ENCODE data around the gene ZNF19.
A peak's percentile ranks its signal among the peaks of the same experiment; 100 is the strongest.
"Not testable (repeated sequence)": the region's sequence is repeated elsewhere in the genome, so short reads cannot be mapped to it uniquely, and the experiment has no call there.

Gene ZNF19

GRCh38 chr16:71513302-71513701 is 24.2 kb upstream of the ZNF19 start:
- no peak for FAIRE-seq
- TF ChIP-seq POLR2A (IDR thresholded peaks at IDR 0.05; ENCODE audit: low read depth, low read length) (no peak), TAF1 (IDR thresholded peaks at IDR 0.05; ENCODE audit: borderline replicate concordance, low read depth, low read length) (no peak), POLR2AphosphoS5 (IDR thresholded peaks at IDR 0.05; ENCODE audit: low read depth, low read length) (no peak)

DNA sequence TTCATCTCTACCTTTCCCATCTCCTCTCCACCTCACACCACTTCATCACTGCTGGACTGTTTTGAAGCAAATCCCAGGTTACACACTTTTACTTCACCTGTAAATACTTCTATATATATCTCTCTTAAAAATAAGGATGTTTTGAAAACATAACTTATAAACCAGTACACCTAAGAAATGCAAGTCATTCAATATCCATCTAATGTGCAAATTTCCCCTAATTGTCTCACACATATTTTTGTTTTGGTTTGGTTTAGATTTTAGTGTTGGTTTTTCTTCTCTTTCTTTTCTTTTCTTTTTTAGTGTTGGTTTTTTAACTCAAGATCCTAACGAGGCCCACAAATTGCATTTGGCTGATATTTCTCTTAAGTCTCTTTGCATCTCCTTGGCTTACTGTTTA is 17.9 kb upstream of the ZNF19 start:
- FAIRE-seq (no peak), DNase-seq (ENCODE audit: insufficient read length) (no peak)
- TF ChIP-seq TAF1 (IDR thresholded peaks at IDR 0.05; ENCODE audit: borderline replicate concordance, low read depth, low read length), result no peak
- TF ChIP-seq POLR2AphosphoS5 (IDR thresholded peaks at IDR 0.05; ENCODE audit: low read depth, low read length), result no peak
- TF ChIP-seq POLR2A (IDR thresholded peaks at IDR 0.05; ENCODE audit: low read depth, low read length), result no peak

More at GRCh38 chr16:71513302-71513701, 24.2 kb upstream of the ZNF19 start:
- no peak for DNase-seq (ENCODE audit: insufficient read length)

- TF ChIP-seq POLR2A (IDR thresholded peaks at IDR 0.05; ENCODE audit: low read depth, low read length) (no peak), POLR2AphosphoS5 (IDR thresholded peaks at IDR 0.05; ENCODE audit: low read depth, low read length) (no peak), TAF1 (IDR thresholded peaks at IDR 0.05; ENCODE audit: borderline replicate concordance, low read depth, low read length) (no peak)
- DNase-seq (ENCODE audit: insufficient read length) (no peak), FAIRE-seq (no peak)
Observed at GRCh38 chr16:71504901-71505300, 15.8 kb upstream of the ZNF19 start.

DNA sequence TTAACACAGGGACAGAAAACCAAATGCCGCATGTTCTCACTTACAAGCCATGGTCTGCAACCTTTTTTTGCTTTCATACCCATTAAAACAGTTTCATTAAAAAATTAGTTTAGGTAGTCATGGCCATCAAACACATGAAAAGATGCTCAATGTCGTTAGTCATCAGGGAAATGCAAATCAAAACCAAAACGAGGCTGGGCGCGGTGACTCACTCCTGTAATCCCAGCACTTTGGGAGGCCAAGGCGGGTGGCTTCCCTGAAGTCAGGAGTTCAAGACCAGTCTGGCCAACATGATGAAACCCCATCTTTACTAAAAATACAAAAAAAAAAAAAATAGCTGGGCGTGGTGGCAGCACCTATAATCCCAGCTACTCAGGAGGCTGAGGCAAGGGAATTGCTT is 14.9 kb upstream of the ZNF19 start:
- not testable (repeated sequence) for FAIRE-seq; DNase-seq (ENCODE audit: insufficient read length)

- FAIRE-seq, result no peak
- DNase-seq (ENCODE audit: insufficient read length), result no peak
- TF ChIP-seq TAF1 (IDR thresholded peaks at IDR 0.05; ENCODE audit: borderline replicate concordance, low read depth, low read length) (no peak), POLR2A (IDR thresholded peaks at IDR 0.05; ENCODE audit: low read depth, low read length) (no peak), POLR2AphosphoS5 (IDR thresholded peaks at IDR 0.05; ENCODE audit: low read depth, low read length) (no peak)
Observed at GRCh38 chr16:71501547-71501946, 12.4 kb upstream of the ZNF19 start.

DNA sequence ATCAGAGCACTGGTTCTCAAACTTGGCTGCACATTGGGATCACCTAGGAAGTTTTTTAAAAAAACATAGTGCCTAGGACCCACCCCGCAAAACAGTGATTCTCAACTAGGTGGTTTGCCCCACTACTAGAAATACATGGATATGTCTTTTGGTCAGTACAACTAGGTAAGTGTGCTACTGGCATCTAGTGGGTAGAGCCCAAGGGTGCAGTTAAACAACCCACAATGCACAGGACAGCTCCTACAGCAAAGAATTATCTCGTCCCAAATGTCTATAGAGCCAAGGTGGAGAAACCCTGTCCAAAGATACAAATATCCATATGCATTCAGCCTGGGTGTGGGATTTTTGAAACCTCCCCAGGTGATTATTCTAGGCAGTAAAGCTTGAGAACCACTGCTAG is 11.8 kb upstream of the ZNF19 start:
- TF ChIP-seq POLR2AphosphoS5 (IDR thresholded peaks at IDR 0.05; ENCODE audit: low read depth, low read length) (no peak), TAF1 (IDR thresholded peaks at IDR 0.05; ENCODE audit: borderline replicate concordance, low read depth, low read length) (no peak), POLR2A (IDR thresholded peaks at IDR 0.05; ENCODE audit: low read depth, low read length) (no peak)
- no peak for FAIRE-seq
- DNase-seq (ENCODE audit: insufficient read length), result no peak

GRCh38 chr16:71499775-71500364 is 10.7 kb upstream of the ZNF19 start:
- TF ChIP-seq POLR2AphosphoS5 (IDR thresholded peaks at IDR 0.05; ENCODE audit: low read depth, low read length) (no peak), POLR2A (IDR thresholded peaks at IDR 0.05; ENCODE audit: low read depth, low read length) (no peak), TAF1 (IDR thresholded peaks at IDR 0.05; ENCODE audit: borderline replicate concordance, low read depth, low read length) (no peak)
- DNase-seq (ENCODE audit: insufficient read length) (no peak), FAIRE-seq (peak; percentile 56)

DNA sequence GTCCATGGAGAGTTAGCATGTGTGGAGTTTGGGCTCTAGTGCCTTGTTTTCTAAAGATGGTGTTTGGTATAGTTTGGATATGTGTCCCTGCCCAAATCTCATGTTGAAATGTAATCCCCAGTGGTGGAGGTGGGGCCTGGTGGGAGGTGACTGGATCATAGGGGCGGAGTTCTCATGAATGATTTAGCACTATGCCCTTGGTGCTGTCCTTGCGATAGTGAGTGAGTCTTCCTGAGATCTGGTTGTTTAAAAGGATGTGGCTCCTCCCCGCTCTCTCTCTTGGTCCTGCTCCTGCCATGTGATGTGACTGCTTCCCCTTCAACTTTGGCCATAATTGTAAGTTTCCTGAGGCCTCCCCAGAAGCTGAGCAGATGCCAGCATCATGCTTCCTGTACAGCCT is 8.9 kb upstream of the ZNF19 start:
- TF ChIP-seq POLR2A (IDR thresholded peaks at IDR 0.05; ENCODE audit: low read depth, low read length) (no peak), POLR2AphosphoS5 (IDR thresholded peaks at IDR 0.05; ENCODE audit: low read depth, low read length) (no peak), TAF1 (IDR thresholded peaks at IDR 0.05; ENCODE audit: borderline replicate concordance, low read depth, low read length) (no peak)
- no peak for DNase-seq (ENCODE audit: insufficient read length)
- FAIRE-seq, result no peak

- TF ChIP-seq POLR2AphosphoS5 (IDR thresholded peaks at IDR 0.05; ENCODE audit: low read depth, low read length), result no peak
- TF ChIP-seq TAF1 (IDR thresholded peaks at IDR 0.05; ENCODE audit: borderline replicate concordance, low read depth, low read length), result no peak
- no peak for DNase-seq (ENCODE audit: insufficient read length)
- FAIRE-seq, result no peak
Observed at GRCh38 chr16:71493213-71493612, 4.1 kb upstream of the ZNF19 start.

DNA sequence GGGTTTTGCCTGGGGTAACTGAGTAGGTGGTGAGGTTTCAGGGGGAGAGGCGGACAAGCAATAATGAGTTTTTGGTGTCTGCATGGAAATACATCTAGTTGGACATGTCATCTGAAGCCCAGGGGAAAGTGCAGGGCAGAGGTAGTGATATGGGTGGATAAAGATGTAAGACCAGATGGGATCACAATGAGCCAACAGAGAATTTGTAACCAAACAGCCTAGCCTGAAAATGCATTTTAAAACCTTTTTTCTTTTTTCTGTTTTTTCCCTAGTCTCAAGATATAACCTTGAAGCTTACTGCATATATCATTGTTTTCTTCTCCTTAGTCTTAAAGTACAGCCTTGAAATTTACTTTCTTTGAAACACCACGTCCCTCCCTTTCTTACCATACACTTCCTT is 3.7 kb upstream of the ZNF19 start:
- FAIRE-seq (no peak), DNase-seq (ENCODE audit: insufficient read length) (no peak)
- no peak for TF ChIP-seq TAF1 (IDR thresholded peaks at IDR 0.05; ENCODE audit: borderline replicate concordance, low read depth, low read length)
- TF ChIP-seq POLR2AphosphoS5 (IDR thresholded peaks at IDR 0.05; ENCODE audit: low read depth, low read length), result no peak
- TF ChIP-seq POLR2A (IDR thresholded peaks at IDR 0.05; ENCODE audit: low read depth, low read length), result no peak

GRCh38 chr16:71491054-71491453 is 1.9 kb upstream of the ZNF19 start:
- TF ChIP-seq POLR2AphosphoS5 (IDR thresholded peaks at IDR 0.05; ENCODE audit: low read depth, low read length) (no peak), TAF1 (IDR thresholded peaks at IDR 0.05; ENCODE audit: borderline replicate concordance, low read depth, low read length) (no peak), POLR2A (IDR thresholded peaks at IDR 0.05; ENCODE audit: low read depth, low read length) (no peak)
- DNase-seq (ENCODE audit: insufficient read length) (no peak), FAIRE-seq (no peak)

GRCh38 chr16:71490361-71490760 is 1.2 kb upstream of the ZNF19 start:
- DNase-seq (ENCODE audit: insufficient read length) (no peak), FAIRE-seq (no peak)
- TF ChIP-seq TAF1 (IDR thresholded peaks at IDR 0.05; ENCODE audit: borderline replicate concordance, low read depth, low read length), result no peak
- TF ChIP-seq POLR2AphosphoS5 (IDR thresholded peaks at IDR 0.05; ENCODE audit: low read depth, low read length), result no peak
- TF ChIP-seq POLR2A (IDR thresholded peaks at IDR 0.05; ENCODE audit: low read depth, low read length), result no peak
